Liver (tissue), 9 donors: ENCODE data around the gene TRPC4. TPM values are rescaled to one million over a fixed set of nuclear protein-coding genes. Genes with fewer than 3 reads are reported as not detected.

Experiments used
- DNase-seq: peaks from one replicate; pipeline ENCODE4 v3.0.0-alpha.2; 2017; ENCODE audit warnings: low spot score
- H3K27ac ChIP-seq, 2 donors: one replicate each; pipeline ENCODE4 v1.7.0; 2013; ENCODE audit warnings: inconsistent platforms in 2 of 2, low read length in 2 of 2, control low read depth in 1 of 2, low read depth in 1 of 2, mild to moderate bottlenecking in 1 of 2
- H3K27me3 ChIP-seq, 4 donors: one replicate each; pipeline versions ENCODE4 v1.6.1 to v1.7.0; 2013; ENCODE audit warnings: low read length in 3 of 4, inconsistent platforms in 1 of 4, mild to moderate bottlenecking in 1 of 4, moderate library complexity in 1 of 4; ENCODE audit not compliant: control insufficient read depth in 4 of 4, insufficient read depth in 4 of 4
- H3K36me3 ChIP-seq, 4 donors: one replicate each; pipeline versions ENCODE4 v1.6.1 to v1.7.0; 2013; ENCODE audit warnings: low read length in 3 of 4, mild to moderate bottlenecking in 3 of 4, low read depth in 1 of 4, moderate library complexity in 1 of 4; ENCODE audit not compliant: control insufficient read depth in 4 of 4, insufficient read depth in 3 of 4
- H3K4me1 ChIP-seq, 4 donors: one replicate each; pipeline versions ENCODE4 v1.6.1 to v1.7.0; 2013; ENCODE audit warnings: low read length in 3 of 4, mild to moderate bottlenecking in 3 of 4, moderate library complexity in 1 of 4; ENCODE audit not compliant: control insufficient read depth in 4 of 4, insufficient read depth in 4 of 4
- H3K4me3 ChIP-seq, 3 donors: one replicate each; pipeline versions ENCODE4 v1.6.1 to v1.7.0; 2013; ENCODE audit warnings: low read length in 3 of 3, control low read depth in 1 of 3, low read depth in 1 of 3, mild to moderate bottlenecking in 1 of 3
- H3K9ac ChIP-seq, 2 donors: one replicate each; pipeline ENCODE4 v1.7.0; 2013; ENCODE audit warnings: low read length in 2 of 2, mild to moderate bottlenecking in 2 of 2, moderate library complexity in 2 of 2, control low read depth in 1 of 2, low read depth in 1 of 2
- H3K9me3 ChIP-seq, 4 donors: one replicate each; pipeline versions ENCODE4 v1.6.1 to v1.7.0; 2013; ENCODE audit warnings: low read length in 3 of 4; ENCODE audit not compliant: control insufficient read depth in 4 of 4
- CTCF ChIP-seq: fragments of 150-350 bp; IDR thresholded peaks from 2 replicates; pipeline ENCODE4 v1.5.1; 2017; ENCODE audit warnings: improper control_type of control experiment, low read depth, low read length; ENCODE audit not compliant: missing input control
- REST ChIP-seq: IDR thresholded peaks from 2 replicates; pipeline ENCODE4 v1.6.1; 2016; ENCODE audit warnings: antibody characterized with exemption, mild to moderate bottlenecking
- SP1 ChIP-seq: IDR thresholded peaks from 2 replicates; pipeline ENCODE4 v1.6.1; 2018; ENCODE audit warnings: antibody characterized with exemption, mild to moderate bottlenecking
- ZBTB33 ChIP-seq: IDR thresholded peaks from 2 replicates; pipeline ENCODE4 v1.6.1; 2016; ENCODE audit warnings: antibody characterized with exemption
- WGBS: extraction: QIAGEN DNeasy Blood & Tissue Kit; methylation state at CpG from one replicate; pipeline ENCODE4 v1.1.7; 2013; 5-methylcytosine and 5-hydroxymethylcytosine counted together
- polyA plus RNA-seq, 2 donors: library from polyadenylated mRNA; stranded (reverse) in 1 of 2; unstranded in 1 of 2; fragments of 200-250 nt in 1 of 2; fragments of >200 nt in 1 of 2; fragmentation: Nextera tagmentation in 1 of 2; extraction: Ambion mirVana in 1 of 2; gene quantifications; one replicate each; pipeline versions ENCODE4 v1.2.1 to v1.2.3, GENCODE V29; 2013 to 2015
- total RNA-seq, 2 donors: library from RNA; depleted of rRNA; stranded (reverse); fragments of >200 nt; gene quantifications; one replicate each; pipeline ENCODE4 v1.2.3, GENCODE V29; 2014
- donor health status: healthy.
- donor health status: healthy.
- donor health status: healthy.
- donor health status: healthy.
- donor health status: healthy.

TRPC4 gene
- total and polyA plus RNA-seq, 4 donors, result 0.04 to 0.17 (median 0.05) TPM; not detected in 1

GRCh38 chr13:37788346-37788745, 81.2 kb downstream of the TRPC4 start:
- no peak overlapping the region for H3K27ac ChIP-seq
- no peaks in the 10 kb centered on the region for H3K36me3 ChIP-seq
- TF ChIP-seq REST, result no peak
- H3K4me3 ChIP-seq, result no peak overlapping the region
- no peak for DNase-seq
- no peak overlapping the region for H3K9ac ChIP-seq
- no peaks in the 10 kb centered on the region for H3K27me3 ChIP-seq
- WGBS, result 78% methylated on average over 1 of the region's 1 CpG
- H3K9me3 ChIP-seq, result no peaks in the 10 kb centered on the region
- no peaks in the 10 kb centered on the region for H3K4me1 ChIP-seq

GRCh38 chr13:37777676-37778075, 91.9 kb downstream of the TRPC4 start:
- Histone ChIP-seq H3K27ac (no peak overlapping the region), H3K36me3 (no peaks in the 10 kb centered on the region)

More at GRCh38 chr13:37777676-37778075, 91.9 kb downstream of the TRPC4 start:
- H3K9me3 ChIP-seq, result no peaks in the 10 kb centered on the region
- H3K27me3 ChIP-seq, result no peaks in the 10 kb centered on the region
- H3K4me3 ChIP-seq, result no peak overlapping the region
- TF ChIP-seq SP1 (no peak), ZBTB33 (no peak), REST (no peak), CTCF (no peak)
- no peak for DNase-seq
- no peaks in the 10 kb centered on the region for H3K4me1 ChIP-seq
- H3K9ac ChIP-seq, result no peak overlapping the region
